Activated naive CD8-positive, alpha-beta T cell (primary cell): ENCODE data around the gene POLR2M.

Experiments used
- H3K27ac Mint-ChIP-seq: one replicate; pipeline ENCODE4 v1.8.0; 2021; ENCODE audit warnings: mixed read lengths
- H3K27me3 Mint-ChIP-seq: one replicate; pipeline ENCODE4 v1.8.0; 2021; ENCODE audit warnings: mixed read lengths
- H3K36me3 Mint-ChIP-seq: one replicate; pipeline ENCODE4 v1.8.0; 2021; ENCODE audit warnings: mixed read lengths
- H3K4me1 Mint-ChIP-seq: one replicate; pipeline ENCODE4 v1.8.0; 2021; ENCODE audit warnings: low read depth, mixed read lengths
- H3K4me3 Mint-ChIP-seq: one replicate; pipeline ENCODE4 v1.8.0; 2021; ENCODE audit warnings: mild to moderate bottlenecking, mixed read lengths
- H3K9me3 Mint-ChIP-seq: one replicate; pipeline ENCODE4 v1.8.0; 2021; ENCODE audit warnings: low read depth, mixed read lengths

The POLR2M gene

GRCh38 chr15:57741089-57741488, 34.6 kb downstream of the POLR2M start:
- Mint-ChIP-seq H3K36me3 (peaks cover 12% of the 10 kb centered on the region), H3K9me3 (no peaks in the 10 kb centered on the region), H3K4me1 (peaks cover 4% of the 10 kb centered on the region), H3K27me3 (no peaks in the 10 kb centered on the region), H3K27ac (no peak overlapping the region), H3K4me3 (no peak overlapping the region)

- no peak overlapping the region for H3K4me3 Mint-ChIP-seq
- H3K27ac Mint-ChIP-seq, result no peak overlapping the region
- H3K9me3 Mint-ChIP-seq, result no peaks in the 10 kb centered on the region
- H3K27me3 Mint-ChIP-seq, result no peaks in the 10 kb centered on the region
- H3K4me1 Mint-ChIP-seq, result peaks cover 3% of the 10 kb centered on the region
- peaks cover 8% of the 10 kb centered on the region for H3K36me3 Mint-ChIP-seq
These were observed 36.9 kb downstream of the POLR2M start for GRCh38 chr15:57743424-57743823.

DNA sequence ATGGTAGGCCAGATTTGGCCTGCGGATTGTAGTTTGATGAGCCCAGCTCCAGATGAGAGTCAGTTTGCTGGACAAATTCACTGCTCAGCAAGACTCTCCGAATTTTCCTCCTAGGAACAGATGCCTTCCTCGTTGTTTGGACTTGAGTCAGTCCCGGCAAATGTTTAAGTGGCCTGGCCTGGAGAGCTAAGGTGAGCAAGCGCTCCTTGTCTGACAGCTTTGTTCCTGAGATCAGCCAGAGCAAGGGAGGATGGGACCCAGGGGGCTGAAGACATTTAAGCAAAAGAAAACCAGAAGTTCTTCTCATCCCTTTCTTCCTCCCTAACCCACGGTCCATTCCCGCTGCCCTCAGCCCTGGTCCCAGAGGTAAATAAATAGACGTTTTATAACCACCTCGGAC, 40.3 kb downstream of the POLR2M start:
- H3K27ac Mint-ChIP-seq, result no peak overlapping the region
- H3K4me1 Mint-ChIP-seq, result peaks cover 3% of the 10 kb centered on the region
- H3K36me3 Mint-ChIP-seq, result peaks cover 8% of the 10 kb centered on the region
- no peaks in the 10 kb centered on the region for H3K27me3 Mint-ChIP-seq
- no peaks in the 10 kb centered on the region for H3K9me3 Mint-ChIP-seq
- H3K4me3 Mint-ChIP-seq, result no peak overlapping the region

GRCh38 chr15:57747206-57747896, 40.8 kb downstream of the POLR2M start:
- Mint-ChIP-seq H3K4me1 (peaks cover 3% of the 10 kb centered on the region), H3K27ac (no peak overlapping the region), H3K4me3 (no peak overlapping the region), H3K27me3 (no peaks in the 10 kb centered on the region), H3K36me3 (peaks cover 8% of the 10 kb centered on the region), H3K9me3 (no peaks in the 10 kb centered on the region)

DNA sequence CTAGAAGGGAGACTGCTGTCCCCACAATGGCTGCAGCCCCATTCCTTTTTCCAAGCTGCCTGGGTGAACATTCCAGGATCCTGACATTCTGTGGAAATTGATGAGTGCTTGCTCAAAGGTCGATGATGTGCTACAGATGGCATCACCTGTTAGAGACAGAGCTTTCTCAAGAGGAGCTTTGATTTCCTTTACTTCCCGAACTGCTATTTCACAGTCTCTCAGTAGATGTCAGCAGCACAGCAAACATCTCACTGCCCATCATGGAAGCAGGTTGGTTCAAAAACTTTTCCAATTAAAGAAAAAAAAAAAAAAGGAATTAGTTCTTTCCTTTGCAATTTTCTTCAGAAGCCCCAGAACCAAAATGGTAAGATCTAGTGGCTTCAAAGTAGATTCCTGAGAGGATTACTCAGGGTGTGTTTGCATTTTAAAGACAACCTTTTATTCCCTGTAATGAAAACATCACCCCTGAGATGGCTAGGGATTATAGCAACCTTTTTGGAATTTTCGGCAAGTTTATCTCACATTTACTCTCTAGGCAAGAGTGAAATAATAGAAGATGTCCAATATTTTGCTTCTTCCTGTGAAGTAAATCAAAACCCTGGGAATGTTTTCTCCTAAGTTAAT, 44.8 kb downstream of the POLR2M start:
- H3K4me1 Mint-ChIP-seq, result peaks cover 3% of the 10 kb centered on the region
- H3K27me3 Mint-ChIP-seq, result no peaks in the 10 kb centered on the region

DNA sequence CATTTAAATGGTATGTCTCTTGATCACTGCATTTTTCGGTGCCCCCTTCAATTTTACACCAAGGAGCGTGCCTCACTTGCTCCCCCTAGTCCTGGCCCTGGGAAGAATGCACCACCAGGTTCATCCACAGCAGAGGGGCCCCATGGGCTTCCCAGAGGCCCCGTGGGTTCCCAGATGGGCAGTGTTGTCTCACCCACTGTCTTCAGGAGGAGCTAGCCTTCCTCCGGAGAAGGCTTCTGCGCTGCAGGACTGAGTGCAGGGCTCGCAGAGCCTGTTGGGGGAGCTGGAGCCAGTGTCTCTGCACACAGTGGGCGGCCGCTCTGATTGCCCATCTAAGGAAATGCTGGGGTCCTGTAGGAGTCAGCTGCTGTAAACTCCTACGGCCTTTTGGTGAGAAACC, 45.9 kb downstream of the POLR2M start:
- no peaks in the 10 kb centered on the region for H3K27me3 Mint-ChIP-seq
- no peak overlapping the region for H3K4me3 Mint-ChIP-seq
- H3K27ac Mint-ChIP-seq, result no peak overlapping the region
- H3K36me3 Mint-ChIP-seq, result peaks cover 2% of the 10 kb centered on the region
- H3K4me1 Mint-ChIP-seq, result no peaks in the 10 kb centered on the region
- no peaks in the 10 kb centered on the region for H3K9me3 Mint-ChIP-seq

More for the DNA sequence above, 44.8 kb downstream of the POLR2M start:
- H3K4me3 Mint-ChIP-seq, result no peak overlapping the region
- H3K36me3 Mint-ChIP-seq, result no peaks in the 10 kb centered on the region
- H3K9me3 Mint-ChIP-seq, result no peaks in the 10 kb centered on the region
- H3K27ac Mint-ChIP-seq, result no peak overlapping the region

- H3K27ac Mint-ChIP-seq, result no peak overlapping the region
- no peak overlapping the region for H3K4me3 Mint-ChIP-seq
- no peaks in the 10 kb centered on the region for H3K4me1 Mint-ChIP-seq
- no peaks in the 10 kb centered on the region for H3K9me3 Mint-ChIP-seq
- no peaks in the 10 kb centered on the region for H3K27me3 Mint-ChIP-seq
- H3K36me3 Mint-ChIP-seq, result peaks cover 4% of the 10 kb centered on the region
These were observed 46.3 kb downstream of the POLR2M start for GRCh38 chr15:57752840-57753239.

DNA sequence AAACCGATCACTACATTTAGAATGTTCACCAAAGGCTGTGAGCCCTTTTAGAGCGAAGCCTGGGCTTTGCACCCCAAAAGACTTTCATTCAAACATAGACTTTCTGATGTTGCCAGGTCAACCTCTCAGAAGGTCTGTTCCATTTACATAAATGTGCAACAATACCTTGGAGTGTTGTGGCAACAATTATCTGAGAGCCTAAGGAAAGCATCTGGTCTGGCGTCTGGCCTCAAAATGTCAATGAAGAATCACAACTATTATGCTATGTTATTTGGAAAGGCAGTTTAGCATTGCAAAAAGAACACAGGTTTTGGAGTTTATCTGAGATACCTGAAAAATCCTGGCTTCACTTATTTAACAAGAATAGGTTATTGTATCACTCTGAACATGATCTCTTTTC, 50.0 kb downstream of the POLR2M start:
- Mint-ChIP-seq H3K4me1 (no peaks in the 10 kb centered on the region), H3K27me3 (no peaks in the 10 kb centered on the region), H3K36me3 (peaks cover 5% of the 10 kb centered on the region), H3K4me3 (no peak overlapping the region), H3K9me3 (no peaks in the 10 kb centered on the region), H3K27ac (no peak overlapping the region)

GRCh38 chr15:57758560-57758959, 52.0 kb downstream of the POLR2M start:
- Mint-ChIP-seq H3K36me3 (peaks cover 7% of the 10 kb centered on the region), H3K4me3 (no peak overlapping the region), H3K4me1 (no peaks in the 10 kb centered on the region), H3K27ac (no peak overlapping the region), H3K27me3 (no peaks in the 10 kb centered on the region), H3K9me3 (no peaks in the 10 kb centered on the region)

DNA sequence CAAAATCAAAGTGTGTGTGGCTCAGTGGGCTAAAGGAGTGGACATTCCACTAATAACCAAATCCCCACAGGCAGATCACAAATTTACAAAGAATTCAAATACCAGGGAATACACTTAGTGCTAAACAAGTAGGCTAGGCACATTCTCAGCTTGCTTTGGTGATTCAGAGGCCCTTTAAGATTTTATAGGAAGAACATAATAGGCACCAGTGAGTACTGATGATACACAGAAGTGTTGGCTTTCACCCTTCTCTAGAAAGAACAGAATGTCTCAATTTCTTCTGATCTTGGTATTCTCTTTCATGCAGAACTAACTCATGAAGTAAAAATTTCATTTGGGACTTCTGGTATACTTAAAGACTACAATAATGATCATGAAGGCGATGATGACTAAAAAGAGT, 55.0 kb downstream of the POLR2M start:
- no peak overlapping the region for H3K27ac Mint-ChIP-seq
- H3K9me3 Mint-ChIP-seq, result no peaks in the 10 kb centered on the region
- H3K4me3 Mint-ChIP-seq, result no peak overlapping the region
- H3K27me3 Mint-ChIP-seq, result no peaks in the 10 kb centered on the region
- H3K36me3 Mint-ChIP-seq, result peaks cover 10% of the 10 kb centered on the region
- H3K4me1 Mint-ChIP-seq, result no peaks in the 10 kb centered on the region

- peaks cover 8% of the 10 kb centered on the region for H3K36me3 Mint-ChIP-seq
- H3K4me3 Mint-ChIP-seq, result no peak overlapping the region
- H3K27ac Mint-ChIP-seq, result no peak overlapping the region
- no peaks in the 10 kb centered on the region for H3K9me3 Mint-ChIP-seq
- peaks cover 2% of the 10 kb centered on the region for H3K4me1 Mint-ChIP-seq
- no peaks in the 10 kb centered on the region for H3K27me3 Mint-ChIP-seq
These were observed 55.8 kb downstream of the POLR2M start for GRCh38 chr15:57762302-57762701.

- Mint-ChIP-seq H3K27me3 (no peaks in the 10 kb centered on the region), H3K4me1 (peaks cover 10% of the 10 kb centered on the region), H3K27ac (no peak overlapping the region), H3K9me3 (no peaks in the 10 kb centered on the region), H3K4me3 (no peak overlapping the region), H3K36me3 (peaks cover 4% of the 10 kb centered on the region)
These were observed 56.9 kb downstream of the POLR2M start for GRCh38 chr15:57763176-57763964.
